Mucosa of descending colon (tissue), 3 donors: Measurements from ENCODE around the gene MANF. TPM values are rescaled to one million over a fixed set of nuclear protein-coding genes. Genes with fewer than 3 reads are reported as not detected.
A peak's percentile ranks its signal among the peaks of the same experiment; 100 is the strongest.
"Not testable (repeated sequence)": the region's sequence is repeated elsewhere in the genome, so short reads cannot be mapped to it uniquely, and the experiment has no call there.

ENCODE experiments used
- ATAC-seq: fragments of 200-7000 bp; cut with Tn5 transposase; one replicate; pipeline ENCODE4 v1.9.1; 2020; ENCODE audit warnings: mild to moderate bottlenecking, moderate library complexity
- DNase-seq, 3 donors: peaks; one replicate each; pipeline ENCODE4 v3.0.0-alpha.2; 2020
- H3K36me3 ChIP-seq: fragments of 200-600 bp; one replicate; pipeline ENCODE4 v1.8.0; 2021; ENCODE audit warnings: low read depth, mild to moderate bottlenecking
- H3K4me1 ChIP-seq: fragments of 200-600 bp; one replicate; pipeline ENCODE4 v1.8.0; 2021; ENCODE audit warnings: low read depth, mild to moderate bottlenecking
- H3K4me3 ChIP-seq: fragments of 200-600 bp; one replicate; pipeline ENCODE4 v1.8.0; 2021; ENCODE audit warnings: mild to moderate bottlenecking
- H3K9me3 ChIP-seq: fragments of 200-600 bp; one replicate; pipeline ENCODE4 v1.8.0; 2021; ENCODE audit warnings: mild to moderate bottlenecking
- intact Hi-C, 2 donors: fragments of 100-400 bp; cut with DNase I in 1 of 2; cut with micrococcal nuclease in 1 of 2; formaldehyde crosslinking; loops; one replicate each; pipeline versions ENCODE4 v1.11.0 to v1.11.1; 2022; cut with DNase I, micrococcal nuclease
- total RNA-seq, 3 donors: library from RNA; stranded (reverse); fragmentation: NEBNext Ultra II Directional in 2 of 3; extraction: Animal tissue kit (Norgen Biotek cat#: 25700) in 2 of 3; gene quantifications; one replicate each; pipeline versions ENCODE4 v1.2.1 to v1.2.4, GENCODE V29; 2021 to 2023
- TF ChIP-seq, protein P1 (sequence below): fragments of 200-600 bp; IDR thresholded peaks from one replicate; pipeline ENCODE4 v1.8.0; 2022; ENCODE audit warnings: antibody characterized with exemption, mild to moderate bottlenecking
- donor health status: DM: no; HTN: no; CAD: no; lungs with moderate emphysema.
- donor health status: DM: no; HTN: no; CAD: no.
- donor health status: DM: no; HTN: yes; CAD: no.

MANF gene
- total RNA-seq, 3 donors from 2014 or later = 35.4 to 91.1 (median 47.2) TPM

DNA sequence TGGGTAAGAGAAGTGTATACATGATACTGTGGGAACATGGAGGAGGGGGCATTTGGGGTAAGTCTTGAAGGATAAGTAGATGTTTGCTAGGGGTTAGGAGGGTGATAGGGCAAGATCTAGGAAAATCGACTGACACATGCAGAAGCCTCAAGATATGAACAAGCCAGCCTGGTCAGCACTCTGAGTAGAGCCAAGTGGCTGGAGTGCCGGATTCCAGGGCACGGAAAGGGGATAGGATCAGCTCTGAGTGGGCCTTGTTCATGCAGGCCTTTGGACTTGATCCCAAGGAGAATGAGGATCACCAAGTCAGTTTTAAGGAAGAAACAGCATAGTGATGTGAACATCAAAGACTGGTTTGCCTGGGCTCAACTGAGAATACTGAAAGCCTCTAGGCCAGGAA is 24.3 kb upstream of the MANF start:
- TF ChIP-seq, protein P1, sequence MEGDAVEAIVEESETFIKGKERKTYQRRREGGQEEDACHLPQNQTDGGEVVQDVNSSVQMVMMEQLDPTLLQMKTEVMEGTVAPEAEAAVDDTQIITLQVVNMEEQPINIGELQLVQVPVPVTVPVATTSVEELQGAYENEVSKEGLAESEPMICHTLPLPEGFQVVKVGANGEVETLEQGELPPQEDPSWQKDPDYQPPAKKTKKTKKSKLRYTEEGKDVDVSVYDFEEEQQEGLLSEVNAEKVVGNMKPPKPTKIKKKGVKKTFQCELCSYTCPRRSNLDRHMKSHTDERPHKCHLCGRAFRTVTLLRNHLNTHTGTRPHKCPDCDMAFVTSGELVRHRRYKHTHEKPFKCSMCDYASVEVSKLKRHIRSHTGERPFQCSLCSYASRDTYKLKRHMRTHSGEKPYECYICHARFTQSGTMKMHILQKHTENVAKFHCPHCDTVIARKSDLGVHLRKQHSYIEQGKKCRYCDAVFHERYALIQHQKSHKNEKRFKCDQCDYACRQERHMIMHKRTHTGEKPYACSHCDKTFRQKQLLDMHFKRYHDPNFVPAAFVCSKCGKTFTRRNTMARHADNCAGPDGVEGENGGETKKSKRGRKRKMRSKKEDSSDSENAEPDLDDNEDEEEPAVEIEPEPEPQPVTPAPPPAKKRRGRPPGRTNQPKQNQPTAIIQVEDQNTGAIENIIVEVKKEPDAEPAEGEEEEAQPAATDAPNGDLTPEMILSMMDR = no peak
- no peak for DNase-seq

DNA sequence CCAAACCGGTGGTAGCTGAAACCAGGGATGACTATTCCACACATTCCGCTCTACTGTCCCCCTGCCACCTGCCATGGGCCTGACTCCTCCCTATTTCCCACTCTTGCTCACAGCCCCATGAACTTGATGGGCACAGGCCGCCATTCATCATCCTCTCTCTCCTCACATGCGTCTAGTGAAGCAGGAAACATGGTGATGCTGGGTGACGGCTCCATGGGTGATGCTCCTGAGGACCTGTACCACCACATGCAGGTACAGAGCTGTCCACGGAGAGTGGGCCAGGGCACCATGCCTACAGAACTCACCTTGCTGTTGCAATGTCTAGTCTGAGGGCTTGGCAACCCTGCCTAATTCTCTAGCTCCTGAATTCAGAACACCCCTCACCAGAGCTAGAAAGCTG is 23.3 kb upstream of the MANF start:
- TF ChIP-seq, protein P1 = no peak
- Histone ChIP-seq H3K4me1 (no peaks in the 10 kb centered on the region), H3K4me3 (no peak overlapping the region), H3K36me3 (no peaks in the 10 kb centered on the region), H3K9me3 (no peaks in the 10 kb centered on the region)
- intact Hi-C loops = no loop called here
- DNase-seq (no peak), ATAC-seq (no peak)

More for the DNA sequence above, 24.3 kb upstream of the MANF start:
- no peak for ATAC-seq
- H3K9me3 ChIP-seq = no peaks in the 10 kb centered on the region
- H3K4me3 ChIP-seq = no peak overlapping the region
- intact Hi-C loops = no loop called here
- H3K36me3 ChIP-seq = no peaks in the 10 kb centered on the region
- no peaks in the 10 kb centered on the region for H3K4me1 ChIP-seq

DNA sequence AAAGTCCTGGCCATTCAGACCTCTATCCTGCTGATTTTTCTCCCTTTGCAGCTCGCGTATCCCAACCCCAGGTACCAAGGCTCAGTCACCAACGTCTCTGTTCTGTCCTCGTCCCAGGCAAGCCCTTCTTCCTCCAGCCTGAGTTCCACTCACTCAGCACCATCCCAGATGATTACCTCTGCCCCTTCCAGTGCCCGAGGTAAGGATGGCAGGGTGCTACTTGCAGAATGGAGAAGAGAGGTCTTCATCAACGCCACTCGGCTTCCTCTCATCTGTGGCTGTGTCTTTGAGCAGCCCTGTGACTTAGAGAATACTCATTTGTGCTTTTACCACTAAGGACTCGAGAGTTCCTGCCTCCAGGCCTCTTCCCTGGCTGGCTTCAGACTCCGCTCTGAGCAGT is 22.6 kb upstream of the MANF start:
- TF ChIP-seq, protein P1 = no peak
- no peak for ATAC-seq
- intact Hi-C loops = no loop called here
- H3K4me1 ChIP-seq = no peaks in the 10 kb centered on the region
- no peaks in the 10 kb centered on the region for H3K9me3 ChIP-seq
- H3K4me3 ChIP-seq = no peak overlapping the region
- no peak for DNase-seq
- H3K36me3 ChIP-seq = no peaks in the 10 kb centered on the region

DNA sequence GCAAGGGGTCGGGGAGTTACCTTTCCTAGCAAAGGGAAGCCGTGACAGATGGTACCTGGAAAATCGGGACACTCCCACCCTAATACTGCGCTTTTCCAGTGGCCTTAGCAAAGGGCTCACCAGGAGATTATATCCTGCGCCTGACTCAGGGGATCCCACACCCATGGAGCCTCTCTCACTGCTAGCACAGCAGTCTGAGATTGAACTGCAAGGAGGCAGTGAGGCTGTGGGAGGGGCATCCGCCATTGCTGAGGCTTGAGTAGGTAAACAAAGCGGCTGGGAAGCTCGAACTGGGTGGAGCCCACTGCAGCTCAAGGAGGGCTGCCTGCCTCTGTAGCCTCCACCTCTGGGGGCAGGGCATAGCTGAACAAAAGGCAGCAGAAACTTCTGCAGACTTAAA is 16.8 kb upstream of the MANF start:
- intact Hi-C loops, H3K9me3 ChIP-seq, ATAC-seq, H3K36me3 ChIP-seq, DNase-seq, H3K4me1 ChIP-seq, H3K4me3 ChIP-seq: not testable (repeated sequence)

DNA sequence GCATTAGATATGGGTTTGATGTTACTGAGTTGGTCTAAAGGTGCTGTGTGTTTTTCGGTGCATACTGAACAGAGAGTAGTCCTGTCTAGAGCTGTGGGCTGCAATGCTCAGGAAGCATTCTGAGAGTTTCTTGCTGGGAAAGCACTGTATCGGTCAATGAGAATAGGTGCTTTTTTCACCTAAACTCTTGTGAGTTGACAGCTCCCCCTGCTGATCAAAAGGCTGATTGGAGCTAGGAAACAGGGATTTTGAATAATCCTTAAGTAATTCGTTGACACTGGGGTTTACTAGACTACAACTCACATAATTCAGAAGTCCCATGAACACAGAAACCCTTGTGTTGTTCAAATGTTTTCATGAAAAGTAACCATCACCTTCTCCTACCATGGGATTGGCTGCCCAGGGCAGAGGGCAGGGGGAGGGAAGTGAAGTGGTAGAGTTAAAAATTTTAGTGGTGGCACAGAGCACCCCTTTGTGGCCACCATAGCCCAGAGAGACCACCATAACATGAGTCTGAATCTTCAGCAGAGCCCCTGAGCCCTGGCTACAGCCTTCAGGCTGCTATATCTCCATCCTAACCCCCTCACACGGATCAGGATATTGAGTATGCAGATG is 13.0 kb upstream of the MANF start:
- intact Hi-C loops = no loop called here
- H3K36me3 ChIP-seq = no peaks in the 10 kb centered on the region
- H3K9me3 ChIP-seq = no peaks in the 10 kb centered on the region
- H3K4me3 ChIP-seq = no peak overlapping the region
- ATAC-seq (peak; percentile 46), DNase-seq (peak in 1 of 3 donors; percentile 86)
- TF ChIP-seq, protein P1 = peak; percentile 46
- no peaks in the 10 kb centered on the region for H3K4me1 ChIP-seq

DNA sequence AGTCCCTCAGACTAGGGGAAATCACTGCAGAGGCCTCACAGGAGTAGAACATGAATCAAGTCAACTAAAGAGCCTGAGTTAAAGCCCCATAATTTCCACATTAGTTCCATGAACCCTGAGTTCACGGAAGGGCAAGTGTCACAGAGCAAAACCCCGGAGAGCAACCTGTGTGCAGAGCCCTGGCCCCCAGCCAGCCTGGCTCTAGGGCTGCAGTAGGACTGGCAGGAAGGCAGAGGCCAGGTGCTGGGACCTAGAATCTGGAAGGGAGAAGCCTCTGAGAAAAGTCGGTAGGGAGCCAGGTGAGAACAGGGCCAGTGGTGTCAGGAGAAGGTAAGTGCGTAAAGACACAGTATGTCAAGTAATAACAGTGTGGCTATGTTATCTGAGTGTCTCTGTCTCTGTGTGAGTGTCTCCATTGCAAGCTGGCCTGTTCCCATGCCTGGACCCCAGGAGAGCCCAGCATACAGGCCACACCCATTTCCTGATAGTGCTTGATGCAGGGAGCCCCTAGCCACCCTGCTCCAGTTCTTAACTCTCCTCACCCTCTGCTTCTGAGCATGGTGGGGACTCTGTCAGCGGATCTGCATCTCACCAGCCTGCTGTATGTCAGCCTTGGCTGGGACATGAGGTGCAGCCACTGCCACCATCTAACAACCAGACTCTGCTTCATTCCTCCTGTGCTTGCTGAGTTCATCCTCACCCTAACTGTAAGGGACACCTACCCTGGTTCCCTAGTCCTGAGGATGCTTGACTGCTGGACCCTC is 11.3 kb upstream of the MANF start:
- Histone ChIP-seq H3K4me1 (no peaks in the 10 kb centered on the region), H3K36me3 (no peaks in the 10 kb centered on the region), H3K4me3 (no peak overlapping the region), H3K9me3 (no peaks in the 10 kb centered on the region)
- intact Hi-C loops = no loop called here
- no peak for ATAC-seq
- DNase-seq = no peak
- TF ChIP-seq, protein P1 = no peak
